Stimulated activated CD8-positive, alpha-beta memory T cell treated with anti-CD3 and anti-CD28 coated beads, Interleukin-2, amount 100 ng/mL, for 48 hours (primary cell): Measurements from ENCODE around the gene ZBTB20.

ENCODE experiments used
- DNase-seq, 2 donors: peaks; one replicate each; pipeline ENCODE4 v3.0.0-alpha.2; 2020; ENCODE audit warnings: low read depth in 2 of 2

The ZBTB20 gene

DNA sequence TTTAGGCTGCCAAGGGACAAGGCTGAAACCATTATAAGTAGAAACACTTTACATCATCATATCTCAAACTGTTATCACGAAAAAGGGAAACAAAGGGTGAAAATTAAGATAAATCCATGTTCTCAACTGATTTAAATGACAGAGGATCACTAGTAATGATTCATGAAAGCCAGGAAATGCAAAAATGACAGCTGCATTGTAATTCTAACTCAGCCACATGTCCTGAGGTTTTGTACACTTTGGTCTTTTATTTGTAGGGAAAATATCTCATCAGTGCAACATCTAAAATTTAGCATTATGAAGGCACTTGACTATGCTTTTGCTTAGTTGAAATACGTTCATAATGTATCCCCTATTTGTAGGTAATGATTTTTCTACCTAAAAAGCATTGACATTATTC lies 473.6 kb downstream of the ZBTB20 start:
- DNase-seq, result no peak

DNA sequence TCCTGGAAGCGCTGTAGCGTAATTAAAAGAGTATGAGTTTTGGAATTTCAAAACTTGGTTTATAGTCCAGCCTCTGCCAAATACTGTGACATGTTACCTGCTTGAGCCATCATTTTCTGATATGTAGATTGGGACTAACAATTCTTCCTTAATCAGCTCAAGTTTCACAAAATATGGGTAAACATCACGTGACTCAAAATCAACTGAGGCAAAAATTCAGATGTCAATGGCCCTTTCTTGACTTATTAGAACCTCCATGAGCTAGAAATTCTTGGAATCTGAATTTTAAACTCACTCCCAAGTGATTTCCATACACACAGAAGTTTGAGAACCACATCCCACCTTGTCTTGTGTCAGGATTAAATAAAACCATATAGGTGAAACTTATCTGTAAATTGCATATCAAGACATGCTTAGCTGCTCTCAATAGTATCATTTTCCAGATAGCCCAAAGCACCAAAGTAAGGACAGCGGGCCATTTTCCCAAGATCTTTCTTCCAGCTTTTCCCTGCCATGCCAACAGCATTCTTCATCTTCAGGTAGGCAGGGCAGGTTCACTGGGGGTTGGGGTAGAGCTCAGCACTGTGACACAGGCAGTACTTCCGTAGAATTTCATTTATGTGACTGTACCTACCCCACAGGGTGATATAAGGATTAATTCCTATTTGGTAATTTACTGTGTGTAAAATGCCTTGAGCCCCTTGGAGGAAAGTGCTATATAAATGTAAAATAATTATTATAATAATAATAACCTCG lies 474.2 kb downstream of the ZBTB20 start:
- no peak for DNase-seq

DNA sequence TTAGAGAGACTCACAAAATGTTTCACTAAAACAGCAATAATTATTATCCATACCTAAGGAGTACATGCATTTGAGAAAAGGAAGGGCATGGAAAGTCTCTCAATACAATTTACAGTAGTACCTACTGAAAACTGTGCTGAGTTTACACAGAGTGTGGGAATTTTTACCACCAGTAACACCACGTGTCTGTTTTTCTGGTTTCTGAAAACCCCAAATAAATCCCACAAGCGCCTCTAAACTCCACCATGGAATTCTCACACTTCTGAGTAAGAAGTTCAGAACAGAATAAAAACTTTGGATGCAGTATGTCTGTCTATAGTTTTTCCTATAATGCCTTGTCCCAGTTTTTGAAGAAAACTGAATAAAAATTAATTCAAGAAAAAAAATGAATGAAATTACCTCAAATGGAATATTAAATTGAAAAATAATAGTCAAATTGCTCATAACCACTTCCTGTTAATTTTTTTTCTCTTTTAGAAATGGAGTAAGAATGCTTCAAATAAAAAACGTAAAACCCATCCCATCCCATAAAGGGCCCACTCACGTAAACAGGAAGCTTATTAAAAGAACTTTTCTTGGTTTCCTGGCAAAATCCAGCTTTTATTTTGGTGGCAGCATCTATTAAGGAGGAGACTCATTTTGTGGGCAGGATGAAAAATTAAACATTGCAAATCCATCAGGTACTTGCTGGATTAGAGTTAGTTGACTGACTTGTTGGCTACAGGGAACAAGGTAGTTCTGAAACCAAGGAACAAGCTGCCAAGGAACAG lies 475.2 kb downstream of the ZBTB20 start:
- DNase-seq, result no peak

DNA sequence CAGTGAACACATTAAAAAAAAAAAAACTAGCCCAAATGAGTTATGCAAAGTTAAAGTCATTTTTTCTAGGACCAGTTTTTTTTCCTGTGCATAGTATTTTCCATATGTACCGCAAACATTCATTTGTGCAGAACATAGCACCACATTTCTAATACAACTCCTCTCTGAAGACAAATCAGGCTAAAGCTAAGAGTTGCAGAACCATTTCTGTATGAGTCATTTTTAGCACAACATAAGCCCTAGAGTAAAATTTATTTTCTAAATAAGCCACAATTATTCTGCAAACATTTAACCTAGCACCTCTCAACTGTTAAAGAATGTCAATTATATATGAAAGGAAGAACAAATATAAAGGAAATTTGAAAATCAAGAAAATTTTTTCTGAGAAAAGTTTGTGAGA lies 477.5 kb downstream of the ZBTB20 start:
- DNase-seq, result no peak

DNA sequence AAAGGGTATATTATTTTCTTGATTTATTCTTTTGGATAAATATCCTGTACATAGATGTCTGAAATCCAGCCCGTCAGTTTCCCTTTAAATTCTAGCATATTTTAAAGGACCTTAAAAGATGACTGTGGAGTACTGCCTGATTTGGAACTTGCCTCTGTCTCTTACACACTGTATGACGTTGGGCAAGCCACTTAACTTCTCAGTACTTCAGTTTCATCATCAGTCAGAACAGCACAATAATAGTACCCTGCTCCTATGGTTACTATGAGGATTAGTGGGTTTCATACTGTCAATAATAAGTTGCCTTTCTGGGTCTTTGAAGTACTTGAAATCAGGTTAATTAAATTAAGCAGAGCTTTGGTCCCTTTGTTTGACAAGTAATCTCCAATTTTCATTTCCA lies 479.0 kb downstream of the ZBTB20 start:
- DNase-seq, result no peak

DNA sequence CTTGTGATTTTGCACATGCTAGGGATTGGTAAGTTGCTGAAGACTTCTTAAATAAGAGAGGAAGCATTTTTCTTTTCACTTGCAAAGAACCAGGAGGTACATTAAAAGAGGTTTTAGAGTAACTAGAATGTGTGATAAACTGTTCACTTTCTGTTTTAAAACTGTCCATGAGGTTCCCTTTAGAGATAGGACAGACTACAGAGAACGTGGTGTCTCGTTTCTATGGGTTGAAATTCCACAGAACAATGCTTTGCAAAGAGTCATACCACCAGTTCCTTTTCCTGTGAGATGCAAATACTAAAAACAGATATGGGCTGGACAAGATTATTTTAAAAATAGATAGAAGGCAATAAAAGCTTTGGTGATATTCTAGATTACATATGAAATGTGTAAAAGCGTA lies 480.5 kb downstream of the ZBTB20 start:
- no peak for DNase-seq

DNA sequence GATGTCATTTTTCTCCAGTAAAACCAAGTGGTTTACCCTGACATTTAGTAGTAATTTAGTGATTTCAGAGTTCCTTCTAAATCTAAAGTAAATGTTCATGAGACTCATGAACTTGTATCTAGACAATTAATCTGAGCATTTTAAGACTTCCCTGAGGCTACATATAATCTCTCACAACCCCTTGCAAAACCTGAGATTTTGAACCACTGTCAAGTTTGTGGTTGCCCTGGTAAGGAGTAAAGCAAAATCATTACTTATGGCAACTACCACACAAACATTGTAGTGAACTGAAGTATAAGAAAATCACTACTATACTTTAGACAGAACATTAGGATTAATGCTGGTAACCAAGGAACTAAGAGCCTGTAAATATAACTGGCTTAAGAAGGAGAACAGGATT lies 483.1 kb downstream of the ZBTB20 start:
- no peak for DNase-seq

DNA sequence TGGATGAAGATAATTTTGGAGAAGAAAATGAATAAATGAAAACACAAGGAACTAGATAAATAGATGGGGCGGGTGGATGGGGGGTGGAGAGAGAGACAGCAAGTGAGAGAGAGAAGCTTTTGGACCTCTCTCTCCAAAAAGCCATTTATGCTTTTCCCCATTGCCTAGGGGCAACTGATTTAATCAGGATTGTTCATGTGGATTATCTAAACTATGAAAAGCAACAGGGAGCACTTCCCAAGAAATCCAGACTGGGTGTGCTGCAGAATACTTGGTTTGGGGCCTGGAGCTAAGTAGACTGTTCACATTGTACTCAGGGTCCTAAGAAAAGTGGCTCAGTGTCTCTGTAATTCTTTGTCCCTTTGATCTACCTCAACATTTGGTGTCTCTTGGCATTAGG lies 486.3 kb downstream of the ZBTB20 start:
- DNase-seq, result no peak

DNA sequence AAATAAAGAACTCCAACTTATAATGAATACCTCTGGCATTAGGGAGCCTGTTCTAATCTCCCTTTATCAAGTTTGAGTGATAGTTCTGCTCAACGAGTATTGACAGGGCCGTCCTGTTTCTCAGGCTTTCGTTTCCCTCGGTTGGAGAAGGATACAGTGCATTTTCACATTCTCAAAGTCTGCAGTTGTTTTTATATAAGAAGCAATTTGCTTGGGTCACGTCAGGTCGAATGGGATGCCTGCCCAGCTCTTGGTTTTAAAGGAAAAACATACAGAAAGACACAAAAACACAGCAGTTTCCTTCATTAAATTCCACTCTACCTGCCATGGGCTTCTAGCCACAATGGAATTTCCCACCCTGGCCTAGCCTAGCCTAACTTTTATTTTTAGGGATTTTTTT lies 487.0 kb downstream of the ZBTB20 start:
- DNase-seq, result no peak

DNA sequence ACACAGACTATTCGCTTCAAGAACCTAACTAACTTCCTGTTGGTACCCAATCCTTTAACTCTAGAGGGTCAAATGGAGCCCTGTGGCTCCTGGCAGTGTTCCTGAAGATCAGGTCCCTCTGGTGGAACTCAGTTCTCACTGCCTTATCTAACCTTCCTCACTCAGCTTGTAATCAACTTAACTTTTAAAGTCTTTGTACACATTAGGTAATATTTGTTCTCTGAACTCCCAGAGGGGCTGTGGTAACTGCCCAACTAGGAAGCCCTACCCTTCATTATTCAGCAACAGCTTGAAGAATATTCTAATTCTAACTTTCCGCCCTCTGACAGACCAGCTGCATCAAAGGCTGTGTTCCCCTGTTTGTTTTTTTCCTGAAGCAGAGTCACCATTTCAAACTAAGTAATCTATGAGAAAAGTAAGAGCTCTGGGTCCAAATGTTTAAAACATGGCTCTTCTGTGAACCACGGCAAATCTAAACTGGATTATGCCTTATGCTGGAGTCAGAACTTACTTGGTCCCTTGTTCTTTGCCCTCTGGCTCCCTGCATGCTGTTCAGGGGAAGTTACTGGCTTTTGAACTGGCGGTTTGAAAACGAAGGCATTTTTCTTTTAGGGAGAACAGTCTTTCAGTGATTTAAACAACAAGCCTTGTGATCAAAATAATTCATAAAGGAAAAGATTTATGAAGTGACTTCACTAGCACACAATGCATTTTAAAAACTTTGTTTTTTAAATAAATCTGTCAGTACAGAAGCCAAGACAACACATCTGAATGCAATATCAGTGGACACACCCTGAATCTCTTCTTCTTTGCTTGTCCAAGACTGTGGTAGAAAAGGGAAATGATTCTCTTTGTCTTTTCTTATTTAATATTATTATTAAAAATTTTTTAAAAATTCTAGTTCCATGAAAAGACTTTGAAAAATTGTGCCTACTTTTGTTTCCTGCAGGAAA lies 487.7 kb downstream of the ZBTB20 start:
- no peak for DNase-seq

DNA sequence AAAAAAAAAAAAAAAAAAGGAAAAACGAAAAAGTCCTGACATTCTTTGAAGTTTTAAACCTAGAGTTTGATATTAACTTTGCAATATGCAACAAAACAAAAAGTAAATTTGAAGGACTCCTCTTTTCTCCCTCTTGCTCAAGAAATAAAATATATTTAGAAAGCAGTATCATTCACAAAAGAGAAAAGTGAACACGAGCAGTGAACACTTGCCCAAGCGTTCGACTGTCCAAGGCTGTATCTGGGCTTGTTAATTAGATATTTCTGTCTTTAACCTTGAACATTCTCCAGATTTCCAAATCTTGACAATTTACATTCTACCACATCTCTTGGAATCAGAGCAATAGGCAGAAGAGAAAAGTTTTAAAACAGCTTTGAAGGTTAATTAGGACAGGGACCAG lies 495.5 kb downstream of the ZBTB20 start:
- no peak for DNase-seq

DNA sequence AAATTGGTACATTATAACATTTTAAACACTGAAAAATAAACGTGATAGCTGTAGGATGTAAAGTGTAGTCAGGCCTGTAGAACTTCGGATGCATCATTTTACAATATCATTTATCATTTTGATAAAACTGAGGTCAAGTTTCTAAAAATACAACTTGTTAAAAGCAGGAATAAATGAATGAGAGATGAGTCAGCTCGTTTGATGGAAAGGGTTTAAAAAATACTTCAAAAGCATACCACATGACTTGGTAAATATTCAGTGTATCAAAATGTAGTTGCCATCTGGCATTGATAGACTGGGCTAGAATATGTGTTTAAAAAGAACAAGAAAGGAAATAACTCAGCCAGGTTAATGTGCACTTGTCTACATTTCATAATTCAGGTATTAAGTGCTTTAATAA lies 496.3 kb downstream of the ZBTB20 start:
- no peak for DNase-seq

DNA sequence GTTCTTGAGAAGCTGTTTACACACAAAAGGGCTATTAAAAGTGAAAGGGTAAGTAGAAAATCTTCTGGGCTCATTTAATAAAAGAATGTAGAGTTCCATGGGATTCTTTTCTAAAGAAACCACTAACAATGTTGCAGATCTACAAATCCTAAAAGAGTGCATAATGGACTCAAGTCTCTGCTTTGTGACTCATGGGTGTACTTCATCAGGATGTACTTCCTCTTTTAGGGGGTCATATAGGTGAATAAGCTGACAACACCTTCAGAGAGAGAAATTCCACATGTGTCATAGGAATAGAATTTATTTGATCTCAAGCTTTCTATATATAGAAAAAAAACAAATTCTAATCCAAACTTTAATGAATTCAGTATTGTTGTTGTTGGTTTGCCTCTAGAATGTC lies 497.8 kb downstream of the ZBTB20 start:
- no peak for DNase-seq

DNA sequence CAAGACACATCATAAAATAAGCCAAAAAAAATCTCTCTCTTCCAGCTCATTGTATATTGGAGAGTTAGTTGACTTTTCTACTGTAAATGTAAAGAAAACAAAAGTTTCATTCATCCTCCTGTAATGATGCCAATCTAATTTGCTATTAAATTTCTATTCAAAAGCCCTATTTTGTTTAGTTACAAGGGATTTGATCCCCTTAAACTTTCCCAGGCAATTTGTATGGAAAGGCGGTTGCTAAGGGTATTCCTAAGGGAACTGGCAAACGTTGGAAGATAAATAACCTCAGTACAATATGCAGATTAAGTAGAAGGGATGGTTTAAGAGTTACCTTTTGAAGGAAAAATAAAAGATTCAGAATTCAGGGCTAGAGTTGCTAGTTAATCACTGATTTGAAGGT lies 500.6 kb downstream of the ZBTB20 start:
- no peak for DNase-seq

DNA sequence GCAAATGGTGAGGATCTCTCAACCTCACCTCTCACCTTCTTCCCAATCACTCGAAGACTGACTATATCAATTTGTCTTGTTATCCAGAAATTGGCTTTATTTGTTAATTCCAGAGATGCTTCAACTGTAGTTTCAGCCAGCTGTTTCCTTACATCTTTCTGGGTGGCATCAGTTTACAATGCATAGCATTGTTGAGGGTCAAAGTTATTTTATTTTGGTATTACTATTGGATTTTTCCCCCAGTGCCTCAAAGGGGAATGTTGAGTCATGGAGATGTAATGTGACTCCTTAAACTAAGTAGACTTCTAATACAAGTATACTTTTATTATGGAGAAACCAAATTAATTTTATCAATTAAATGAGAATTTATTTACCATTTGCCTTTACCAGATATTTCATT lies 501.7 kb downstream of the ZBTB20 start:
- DNase-seq, result no peak

DNA sequence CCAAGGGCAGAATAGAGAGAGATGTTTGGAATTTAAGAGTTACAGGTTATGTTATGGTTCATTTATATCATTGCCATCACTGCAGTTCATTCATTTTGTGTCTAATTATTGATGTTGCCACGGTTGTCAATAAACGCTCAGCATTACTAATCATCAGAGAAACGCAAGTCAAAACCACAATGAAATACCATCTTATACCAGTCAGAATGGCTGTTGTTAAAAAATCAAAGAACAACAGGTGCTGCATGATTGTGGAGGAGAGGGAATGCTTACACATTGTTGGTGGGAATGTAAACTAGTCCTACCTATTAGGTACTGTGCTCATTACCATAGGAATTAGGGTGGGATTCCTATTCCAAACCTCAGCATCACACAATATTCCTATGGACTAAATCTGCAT lies 502.7 kb downstream of the ZBTB20 start:
- no peak for DNase-seq

DNA sequence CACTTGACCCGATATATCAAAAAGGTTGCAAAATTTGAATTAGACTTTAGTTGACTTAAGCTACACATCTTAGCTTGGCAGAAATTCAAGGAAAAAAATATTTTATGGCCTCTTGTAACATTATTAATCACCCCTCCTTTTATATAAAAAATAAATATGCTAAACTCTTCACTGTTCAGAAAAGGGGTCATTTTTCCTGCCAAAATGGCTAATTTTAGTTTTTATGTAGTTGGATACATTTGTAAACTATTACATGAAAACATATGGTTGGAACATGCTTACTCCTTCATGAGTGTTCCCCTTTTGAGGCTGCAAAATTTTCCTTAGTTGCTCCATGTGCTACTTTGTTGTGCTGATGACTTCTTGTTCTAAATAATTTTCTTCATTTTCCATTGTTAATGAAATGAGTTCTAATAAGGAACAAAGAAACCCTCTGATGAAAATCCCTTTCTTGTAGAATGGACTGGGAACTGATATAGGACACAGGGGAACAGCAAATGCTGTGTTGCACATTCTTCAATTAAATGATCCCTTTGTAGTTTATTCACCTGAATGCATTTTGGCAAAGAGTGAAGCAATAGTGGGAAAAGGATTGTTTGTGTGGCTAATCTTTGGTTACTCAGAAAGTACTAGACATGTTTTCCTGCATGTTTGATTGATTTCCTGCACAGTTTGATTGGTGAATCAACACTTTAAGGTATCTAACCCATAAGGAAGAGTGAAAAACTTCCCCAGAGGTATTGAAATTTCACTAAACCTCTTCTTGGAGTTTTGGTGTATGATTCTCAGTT lies 503.9 kb downstream of the ZBTB20 start:
- no peak for DNase-seq

DNA sequence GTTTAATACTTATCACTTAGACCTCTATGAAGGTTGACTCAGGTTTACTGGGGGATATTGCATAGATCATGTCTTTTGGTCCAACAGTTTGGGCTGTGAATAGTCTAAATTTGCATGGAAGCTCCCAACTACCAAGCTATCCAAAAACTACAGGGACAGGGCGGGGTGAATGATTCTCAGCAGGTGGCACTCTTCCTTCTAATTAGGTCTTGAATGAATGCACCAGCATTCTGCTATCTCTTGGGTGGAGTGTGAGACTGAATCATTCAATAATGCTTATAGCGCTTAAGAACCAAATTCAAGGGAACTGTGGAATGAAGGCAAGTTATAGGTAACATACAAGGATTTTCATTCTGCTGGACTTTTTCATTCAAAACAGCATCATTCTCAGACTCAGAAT lies 507.0 kb downstream of the ZBTB20 start:
- DNase-seq, result no peak

DNA sequence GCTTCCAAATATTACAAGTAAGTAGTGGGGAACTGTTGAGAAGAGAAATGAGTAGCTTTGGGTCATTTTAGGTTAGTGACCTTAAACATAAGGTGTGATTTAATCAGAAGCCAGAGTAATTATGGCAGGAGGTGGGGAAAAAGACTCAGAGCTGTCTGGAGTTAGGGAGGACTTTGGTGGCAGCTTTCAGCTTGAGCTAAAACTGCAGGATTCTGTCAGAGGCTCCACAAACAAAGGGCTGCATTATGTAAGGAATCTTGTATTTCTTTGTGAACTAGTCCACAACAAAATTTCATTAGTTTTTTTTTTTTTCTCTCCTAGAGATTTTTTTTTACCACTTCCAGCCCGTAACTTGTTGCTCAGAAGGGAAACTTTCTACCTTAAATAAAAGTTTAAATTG lies 507.9 kb downstream of the ZBTB20 start:
- DNase-seq, result no peak

DNA sequence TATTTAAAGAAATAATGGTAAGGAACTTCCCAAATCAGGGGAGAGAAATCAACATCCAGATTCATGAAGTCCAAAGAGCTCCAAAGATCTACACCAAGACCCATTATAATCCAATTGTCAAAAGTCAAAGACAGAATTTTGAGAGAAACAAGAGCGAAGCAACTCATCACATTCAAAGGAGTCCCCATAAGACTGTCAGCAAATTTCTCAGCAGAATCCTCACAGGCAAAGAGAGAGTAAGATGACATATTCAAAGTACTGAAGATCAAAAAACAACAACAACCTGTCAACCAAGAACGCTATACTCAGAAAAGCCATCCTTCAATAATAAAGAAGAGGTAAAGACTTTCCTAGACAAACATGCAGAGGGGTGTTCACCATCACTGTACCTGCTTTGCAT lies 511.2 kb downstream of the ZBTB20 start:
- DNase-seq, result no peak

DNA sequence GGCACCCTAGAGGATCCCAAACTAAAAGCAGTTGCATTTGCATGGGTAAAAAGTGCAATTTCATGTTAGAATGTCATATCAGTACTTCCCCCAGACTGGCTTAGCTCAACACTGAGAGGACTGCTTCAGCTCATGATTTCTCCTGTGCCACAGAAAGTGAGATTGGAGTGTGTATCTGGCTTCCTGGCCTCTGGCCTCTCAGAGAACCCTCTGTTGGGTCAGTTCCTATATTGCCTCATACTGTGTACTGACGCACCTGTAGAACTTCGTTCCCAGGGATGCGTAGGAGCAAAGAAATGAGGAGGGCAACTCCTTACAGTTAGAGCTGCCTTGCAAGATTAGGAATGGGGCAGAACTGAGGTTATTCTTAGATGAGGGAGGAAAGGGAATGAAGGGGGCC lies 512.5 kb downstream of the ZBTB20 start:
- no peak for DNase-seq
